NCI-H1694 treated with DMSO at 0.1 percent for 48 hours (cell line): ENCODE data around the gene SIRT7.

Experiments
- DNase-seq: peaks from one replicate; lab custom pipeline; 2025; lab: John Stamatoyannopoulos, UW

SIRT7 gene

GRCh38 chr17:81863833-81864768 lies 53.9 kb downstream of the SIRT7 start:
- DNase-seq = no peak

- no peak for DNase-seq
Observed at GRCh38 chr17:81863123-81863675, 54.8 kb downstream of the SIRT7 start.
